ENCODE results near the gene FNDC8. TPM values are rescaled to one million over a fixed set of nuclear protein-coding genes. Genes with fewer than 3 reads are reported as not detected.

The FNDC8 gene
- total and polyA plus RNA-seq, 12 donors = not detected

- WGBS, 4 donors = 96 to 98% (median 97%) methylated on average over 7 to 8 of the region's 8 CpGs
- no peak overlapping the region for H3K4me3 ChIP-seq
- no peaks in the 10 kb centered on the region for H3K27me3 ChIP-seq
- DNase-seq = no peak
- no peak overlapping the region for H3K27ac ChIP-seq
- H3K4me1 ChIP-seq (replicated peaks in 1 of 2) = peaks cover 8 to 30% of the 10 kb centered on the region in 2 donors
- TF ChIP-seq CTCF (IDR thresholded peaks at IDR 0.05) (no peak), POLR2A (IDR thresholded peaks at IDR 0.05) (no peak)
- no peaks in the 10 kb centered on the region for H3K9me3 ChIP-seq (replicated peaks in 1 of 3)
- intact Hi-C loops (cut with DNase I) = no loop called here
- no peaks in the 10 kb centered on the region for H3K36me3 ChIP-seq (replicated peaks in 1 of 2)
Measured at GRCh38 chr17:35086164-35086563, 35.3 kb upstream of the FNDC8 start.

GRCh38 chr17:35086931-35087573 is 34.4 kb upstream of the FNDC8 start:
- no peaks in the 10 kb centered on the region for H3K27me3 ChIP-seq
- 78 to 82% (median 81%) methylated on average over 8 of the region's 8 CpGs for WGBS, 4 donors
- H3K36me3 ChIP-seq (replicated peaks in 1 of 2) = no peaks in the 10 kb centered on the region
- intact Hi-C loops (cut with DNase I) = no loop called here
- H3K4me3 ChIP-seq = no peak overlapping the region
- peak in 2 of 7 donors; percentile 20 to 48 for DNase-seq
- no peak for TF ChIP-seq CTCF (IDR thresholded peaks at IDR 0.05)
- TF ChIP-seq POLR2A (IDR thresholded peaks at IDR 0.05) = no peak
- H3K9me3 ChIP-seq (replicated peaks in 1 of 3) = no peaks in the 10 kb centered on the region
- peaks cover 8 to 23% of the 10 kb centered on the region in 2 donors for H3K4me1 ChIP-seq (replicated peaks in 1 of 2)
- no peak overlapping the region for H3K27ac ChIP-seq

GRCh38 chr17:35087731-35088355 is 33.6 kb upstream of the FNDC8 start:
- Histone ChIP-seq H3K36me3 (replicated peaks in 1 of 2) (no peaks in the 10 kb centered on the region), H3K4me3 (peak overlapping the region in 3 of 4 donors; percentile 12 to 98 (median 94)), H3K4me1 (replicated peaks in 1 of 2) (peaks cover 8 to 16% of the 10 kb centered on the region in 2 donors), H3K9me3 (replicated peaks in 1 of 3) (no peaks in the 10 kb centered on the region), H3K27ac (peak overlapping the region in 4 of 5 donors; percentile 55 to 87 (median 74)), H3K27me3 (no peaks in the 10 kb centered on the region)
- DNase-seq = peak in 2 of 7 donors; percentile 16 to 18
- 35 to 44% (median 38%) methylated on average over 9 of the region's 9 CpGs for WGBS, 4 donors
- intact Hi-C loops (cut with DNase I) = no loop called here
- TF ChIP-seq POLR2A (IDR thresholded peaks at IDR 0.05) = no peak
- no peak for TF ChIP-seq CTCF (IDR thresholded peaks at IDR 0.05)

- Histone ChIP-seq H3K27ac (peak overlapping the region in 4 of 5 donors; percentile 55 to 87 (median 74)), H3K4me3 (peak overlapping the region; percentile 1 to 98 (median 72)), H3K27me3 (no peaks in the 10 kb centered on the region), H3K9me3 (replicated peaks in 1 of 3) (no peaks in the 10 kb centered on the region), H3K36me3 (replicated peaks in 1 of 2) (no peaks in the 10 kb centered on the region), H3K4me1 (replicated peaks in 1 of 2) (peaks cover 8 to 15% of the 10 kb centered on the region in 2 donors)
- WGBS, 4 donors = 0 to 2% (median 1%) methylated on average over 23 to 26 of the region's 26 CpGs
- TF ChIP-seq POLR2A (IDR thresholded peaks at IDR 0.05) (peak in 1 of 2 donors; percentile 26), CTCF (IDR thresholded peaks at IDR 0.05) (peak in 1 of 6 experiments; percentile 1)
- DNase-seq = peak; percentile 51 to 81 (median 60)
- intact Hi-C loops (cut with DNase I) = no loop called here
Measured at GRCh38 chr17:35088356-35088880, 33.0 kb upstream of the FNDC8 start.

Data from adrenal gland (tissue), 12 donors.